ENCODE results near the gene ZW10.
"Not testable (repeated sequence)": the region's sequence is repeated elsewhere in the genome, so short reads cannot be mapped to it uniquely, and the experiment has no call there.

GRCh38 chr11:113789016-113789415, 15.5 kb upstream of the ZW10 start:
- not testable (repeated sequence) for TF ChIP-seq CTCF (conservative IDR thresholded peaks at IDR 0.05; ENCODE audit: low read depth in 2 of 2); EZH2 (IDR thresholded peaks at IDR 0.05; ENCODE audit: low read depth, unreplicated experiment); CREB1 (CRISPR knock-in tag; IDR thresholded peaks at IDR 0.05; ENCODE audit: low read depth); REST (IDR thresholded peaks at IDR 0.05; ENCODE audit: unreplicated experiment); EZH2phosphoT487 (IDR thresholded peaks at IDR 0.05; ENCODE audit: unreplicated experiment)
